ENCODE measurements around the gene SERTAD4. TPM values are rescaled to one million over a fixed set of nuclear protein-coding genes. Genes with fewer than 3 reads are reported as not detected.

SERTAD4 gene
- total RNA-seq, 2 donors from 2014 or later = 1.0 TPM; not detected in 1

- Histone ChIP-seq H3K27ac (no peak overlapping the region), H3K27me3 (no peaks in the 10 kb centered on the region), H3K36me3 (replicated peaks in 1 of 2; ENCODE audit: insufficient read depth in 1 of 2, low read depth in 2 of 2) (no peaks in the 10 kb centered on the region), H3K4me3 (no peak overlapping the region), H3K9me3 (no peaks in the 10 kb centered on the region), H3K4me1 (no peaks in the 10 kb centered on the region)
- ATAC-seq (no peak), DNase-seq (no peak)
- TF ChIP-seq CTCF (IDR thresholded peaks at IDR 0.05) (no peak), POLR2A (IDR thresholded peaks at IDR 0.05) (no peak)
- 75 to 84% methylated on average over 2 of the region's 2 CpGs for WGBS, 2 donors
- intact Hi-C loops (cut with DNase I) = no loop called here
Measured at GRCh38 chr1:210207597-210208450, 24.8 kb upstream of the SERTAD4 start.

GRCh38 chr1:210213335-210213734, 19.3 kb upstream of the SERTAD4 start:
- no peak for ATAC-seq
- WGBS, 2 donors = 74 to 75% methylated on average over 8 of the region's 8 CpGs
- intact Hi-C loops (cut with DNase I) = no loop called here

GRCh38 chr1:210214573-210215409, 17.8 kb upstream of the SERTAD4 start:
- H3K27me3 ChIP-seq = no peaks in the 10 kb centered on the region
- H3K36me3 ChIP-seq (replicated peaks in 1 of 2; ENCODE audit: insufficient read depth in 1 of 2, low read depth in 2 of 2) = no peaks in the 10 kb centered on the region
- TF ChIP-seq CTCF (IDR thresholded peaks at IDR 0.05) = no peak
- TF ChIP-seq POLR2A (IDR thresholded peaks at IDR 0.05) = no peak
- no peak for DNase-seq
- 65 to 66% methylated on average over 4 of the region's 4 CpGs for WGBS, 2 donors
- H3K27ac ChIP-seq = no peak overlapping the region
- ATAC-seq = no peak
- no peaks in the 10 kb centered on the region for H3K9me3 ChIP-seq
- H3K4me3 ChIP-seq = no peak overlapping the region
- H3K4me1 ChIP-seq = no peaks in the 10 kb centered on the region
- intact Hi-C loops (cut with DNase I) = no loop called here

More at GRCh38 chr1:210213335-210213734, 19.3 kb upstream of the SERTAD4 start:
- no peak overlapping the region for H3K27ac ChIP-seq
- H3K9me3 ChIP-seq = no peaks in the 10 kb centered on the region
- H3K27me3 ChIP-seq = no peaks in the 10 kb centered on the region
- H3K4me1 ChIP-seq = no peaks in the 10 kb centered on the region
- DNase-seq = no peak
- H3K36me3 ChIP-seq (replicated peaks in 1 of 2; ENCODE audit: insufficient read depth in 1 of 2, low read depth in 2 of 2) = no peaks in the 10 kb centered on the region
- TF ChIP-seq POLR2A (IDR thresholded peaks at IDR 0.05) = no peak
- no peak for TF ChIP-seq CTCF (IDR thresholded peaks at IDR 0.05)
- H3K4me3 ChIP-seq = no peak overlapping the region

- H3K27me3 ChIP-seq = no peaks in the 10 kb centered on the region
- WGBS, 2 donors = 82 to 83% methylated on average over 5 of the region's 5 CpGs
- TF ChIP-seq CTCF (IDR thresholded peaks at IDR 0.05) (no peak), POLR2A (IDR thresholded peaks at IDR 0.05) (no peak)
Measured at GRCh38 chr1:210217482-210217881, 15.1 kb upstream of the SERTAD4 start.

More at GRCh38 chr1:210217482-210217881, 15.1 kb upstream of the SERTAD4 start:
- intact Hi-C loops (cut with DNase I) = no loop called here
- no peaks in the 10 kb centered on the region for H3K9me3 ChIP-seq
- H3K4me3 ChIP-seq = no peak overlapping the region
- no peak for DNase-seq
- no peaks in the 10 kb centered on the region for H3K4me1 ChIP-seq
- no peak for ATAC-seq
- H3K36me3 ChIP-seq (replicated peaks in 1 of 2; ENCODE audit: insufficient read depth in 1 of 2, low read depth in 2 of 2) = no peaks in the 10 kb centered on the region
- no peak overlapping the region for H3K27ac ChIP-seq
